Dedifferentiated amniotic fluid mesenchymal stem cell (primary cell): Measurements from ENCODE around the gene SLC1A2.

Experiments used
- DNase-seq: peaks from one replicate; pipeline ENCODE4 v3.0.0-alpha.2; 2016; ENCODE audit errors: extremely low spot score

Gene SLC1A2

GRCh38 chr11:35324981-35325380 is 94.4 kb downstream of the SLC1A2 start:
- no peak for DNase-seq

DNA sequence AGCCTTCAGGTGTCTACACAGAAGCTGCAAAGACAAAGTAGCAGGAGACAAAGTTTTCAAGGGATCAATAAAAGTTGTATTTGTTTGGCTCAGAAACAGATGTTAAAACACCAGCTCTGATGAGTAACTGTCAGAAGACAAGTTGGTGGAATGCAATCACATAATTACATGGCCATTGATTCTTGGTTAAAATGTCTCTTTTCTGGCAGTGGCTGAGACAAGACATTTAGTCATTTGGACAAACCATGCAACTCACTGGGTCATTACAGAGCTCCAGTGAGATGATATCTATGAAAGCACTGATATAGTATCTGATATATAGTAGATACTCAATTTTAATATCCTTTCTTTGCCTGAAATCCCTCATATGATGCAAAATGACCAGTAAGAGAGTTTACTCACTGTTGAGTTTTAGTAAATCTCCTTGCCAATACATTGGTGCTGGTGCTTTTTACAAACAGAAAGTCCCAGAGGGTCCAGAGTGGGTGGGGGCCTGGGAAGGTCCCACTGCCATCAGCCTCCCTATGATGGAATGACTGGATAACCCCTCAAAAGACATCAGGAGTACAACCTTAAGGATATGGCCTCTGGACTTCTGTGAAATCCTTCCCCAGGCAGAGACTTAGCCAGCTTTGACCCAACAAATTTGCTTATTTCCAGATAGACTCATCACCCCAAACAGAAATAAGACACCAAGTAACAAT is 95.0 kb downstream of the SLC1A2 start:
- DNase-seq: no peak

DNA sequence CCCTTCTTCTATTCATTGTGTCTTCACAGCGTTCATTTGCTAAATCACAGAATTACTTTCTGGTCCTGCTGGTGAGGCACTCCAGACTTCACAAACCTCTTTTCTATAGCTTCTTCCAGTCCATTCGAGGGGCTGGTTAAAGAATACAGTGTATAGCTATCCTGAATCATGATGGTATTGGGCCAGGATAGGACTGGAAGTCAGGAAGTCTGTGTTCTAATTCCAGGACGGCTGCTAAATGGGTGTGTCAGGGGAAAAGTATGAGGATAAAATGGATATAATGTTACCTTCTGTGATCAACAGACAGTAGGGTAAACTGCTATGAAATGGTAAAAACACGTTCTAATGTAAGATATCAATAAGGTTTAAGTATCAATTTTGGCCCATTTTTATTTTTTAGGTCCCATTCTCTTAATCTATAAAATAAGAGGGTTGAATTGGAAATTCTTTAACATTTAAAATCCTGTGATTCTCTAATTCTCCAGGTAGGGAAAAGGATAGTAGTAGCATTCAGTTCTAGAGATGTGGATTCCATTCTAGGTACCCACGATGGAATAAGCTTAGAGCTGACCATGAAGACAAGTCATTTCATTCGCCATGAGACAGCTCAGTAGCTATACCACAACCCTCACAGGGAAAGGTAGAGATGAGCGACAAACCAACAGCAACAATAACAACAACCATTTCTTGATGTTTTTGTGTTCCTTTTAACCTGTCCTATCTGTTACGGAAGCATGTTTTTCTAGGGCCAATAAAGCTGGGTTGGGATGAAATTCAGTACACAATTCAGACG is 96.1 kb downstream of the SLC1A2 start:
- DNase-seq: no peak

DNA sequence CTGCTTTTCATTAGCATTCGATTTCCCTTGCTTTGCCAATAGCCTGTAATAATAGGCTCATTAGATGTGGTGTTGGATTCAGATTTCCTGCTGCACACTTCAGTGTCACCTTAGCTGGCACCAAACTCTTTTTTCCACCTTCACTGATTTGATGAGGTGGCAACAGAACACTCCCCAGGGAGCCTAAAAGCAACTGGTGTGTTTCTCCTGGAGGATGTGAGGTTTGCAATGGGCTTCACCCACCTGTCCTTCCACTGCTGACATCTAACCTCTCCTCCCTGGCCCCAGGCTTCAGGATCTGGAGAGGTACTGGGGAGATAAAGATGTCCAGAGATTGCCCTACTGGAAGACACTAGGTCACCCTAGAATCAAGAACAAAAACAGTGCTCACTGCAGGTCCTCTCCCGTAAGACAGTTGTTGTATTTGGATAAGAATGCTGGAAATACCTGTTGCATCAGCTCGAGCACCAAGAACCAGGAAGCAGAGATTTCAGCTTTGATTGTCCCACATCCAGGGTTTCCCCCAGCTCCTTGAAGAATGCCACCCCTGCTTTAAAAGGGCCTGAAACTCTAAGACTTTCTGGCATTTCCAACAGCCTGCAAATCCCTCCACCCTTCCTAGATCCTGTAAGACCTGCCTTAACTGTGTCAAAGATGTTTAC is 96.9 kb downstream of the SLC1A2 start:
- no peak for DNase-seq

DNA sequence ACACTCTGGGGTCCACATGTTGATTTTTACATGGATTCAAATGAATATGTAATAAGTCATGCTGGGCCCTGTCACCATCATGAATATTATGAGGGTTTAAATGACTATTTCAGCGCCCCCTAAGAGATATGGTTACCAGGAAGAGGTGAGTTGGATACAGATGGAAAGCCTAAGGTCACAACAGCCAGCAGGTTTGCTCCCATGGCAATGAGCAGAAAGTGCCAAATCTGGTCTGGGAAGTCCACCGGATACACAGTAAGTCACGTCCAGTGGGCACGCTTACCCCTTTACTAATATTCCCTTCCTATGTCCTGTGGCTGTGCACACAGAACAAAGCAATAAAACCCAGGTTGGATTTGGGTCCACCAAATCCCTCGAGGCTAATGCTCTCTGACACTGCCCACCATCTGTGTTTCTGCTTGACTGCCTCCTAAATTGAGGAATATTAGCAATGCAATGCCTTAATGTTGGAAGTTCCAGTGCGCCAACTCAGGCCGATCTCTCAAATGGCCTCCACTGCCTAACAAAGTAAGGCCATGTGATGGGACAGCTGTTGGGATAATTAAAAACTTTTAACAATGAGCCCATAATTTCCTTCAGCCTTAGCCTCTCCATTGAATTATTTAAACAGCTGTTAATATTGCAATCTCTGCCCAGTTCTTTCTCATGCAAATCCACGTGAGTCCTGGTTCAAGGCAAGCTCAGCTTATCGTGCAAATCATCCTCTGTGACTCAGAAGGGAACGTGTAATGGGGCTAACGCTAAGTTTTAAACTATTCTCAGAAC is 97.6 kb downstream of the SLC1A2 start:
- peak; percentile 79 for DNase-seq

- no peak for DNase-seq
Measured at GRCh38 chr11:35321111-35321510, 98.2 kb downstream of the SLC1A2 start.

DNA sequence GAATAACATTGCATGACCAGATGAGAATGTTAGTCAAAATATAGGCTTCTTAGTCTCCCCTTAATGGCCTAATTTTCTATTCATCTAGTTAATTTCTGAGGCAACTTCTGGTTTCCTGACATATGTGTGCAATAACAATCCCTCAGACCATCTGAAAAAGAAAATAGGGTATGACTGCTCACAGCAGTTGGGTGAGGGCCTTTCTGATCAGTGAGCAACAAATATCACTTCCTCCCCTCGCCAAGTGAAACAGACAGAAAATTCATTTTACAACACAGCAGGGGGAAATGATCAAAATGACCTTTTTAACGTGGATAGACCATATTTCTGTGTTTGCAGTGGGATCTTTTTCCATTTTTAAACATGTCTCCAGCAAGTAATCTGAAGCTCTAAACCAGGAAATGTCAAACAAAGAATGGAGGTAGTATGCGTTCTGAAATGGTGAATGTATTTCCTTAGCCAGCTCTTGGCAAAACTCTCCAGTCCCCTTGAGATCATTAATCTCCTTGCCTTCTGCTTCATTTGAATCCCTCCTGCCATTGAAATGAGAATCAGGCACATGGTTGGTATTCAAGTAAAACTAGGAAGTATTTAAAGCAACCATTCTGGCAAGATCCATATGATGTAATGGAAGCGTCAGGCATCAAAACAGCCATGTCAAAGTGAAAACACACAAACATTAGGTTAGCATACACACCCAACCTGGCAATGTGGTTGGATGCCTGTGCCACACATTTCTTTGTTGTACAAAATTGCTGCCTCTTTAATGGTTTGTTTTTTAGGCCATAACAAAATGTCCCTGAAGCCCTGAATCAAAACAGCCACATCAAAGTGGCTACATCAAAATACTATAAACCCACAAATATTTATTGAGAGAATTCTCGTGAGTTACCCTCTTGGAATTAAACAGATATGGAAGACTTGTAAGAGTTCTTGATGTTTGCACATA is 100.1 kb downstream of the SLC1A2 start:
- DNase-seq: no peak

GRCh38 chr11:35318309-35318708 is 101.0 kb downstream of the SLC1A2 start:
- no peak for DNase-seq

- no peak for DNase-seq
Measured at GRCh38 chr11:35317253-35317652, 102.1 kb downstream of the SLC1A2 start.

- no peak for DNase-seq
Measured at GRCh38 chr11:35316161-35316560, 103.2 kb downstream of the SLC1A2 start.

GRCh38 chr11:35313760-35314153 is 105.6 kb downstream of the SLC1A2 start:
- DNase-seq: no peak

DNA sequence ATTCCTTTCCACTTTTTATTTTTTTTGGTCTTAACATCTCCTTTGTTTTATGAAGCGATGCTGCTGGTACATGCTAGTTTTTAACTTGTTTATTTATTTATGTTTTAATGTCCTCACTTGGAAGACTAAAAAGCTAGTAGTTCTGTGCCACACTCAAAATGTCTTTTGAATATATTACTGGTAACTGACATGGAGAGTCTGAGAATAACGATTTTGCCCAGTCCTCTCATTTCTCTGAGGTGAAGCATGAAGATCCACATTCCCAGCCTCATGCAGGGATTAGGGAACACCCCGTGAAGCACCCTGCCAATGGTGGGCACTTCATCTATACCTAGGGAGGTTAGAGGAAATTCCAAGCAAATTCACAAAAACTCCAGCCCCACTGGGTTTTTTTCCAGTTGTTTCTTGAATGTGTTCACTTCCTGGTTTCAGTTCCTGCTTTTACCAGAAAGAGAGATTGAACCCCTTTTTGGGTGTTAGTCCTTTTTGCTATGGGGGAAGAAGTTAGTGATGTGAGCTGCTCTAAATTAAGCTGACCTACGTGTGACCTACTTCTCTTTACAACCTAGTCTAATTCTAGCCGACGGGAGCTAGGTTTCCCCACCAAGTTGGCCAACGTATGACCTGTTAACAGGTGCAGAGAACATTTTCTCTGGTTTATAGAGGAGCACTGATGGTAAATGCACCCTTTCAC is 106.1 kb downstream of the SLC1A2 start:
- no peak for DNase-seq

- no peak for DNase-seq
Measured at GRCh38 chr11:35311331-35311730, 108.0 kb downstream of the SLC1A2 start.

- no peak for DNase-seq
Measured at GRCh38 chr11:35308157-35308556, 111.2 kb downstream of the SLC1A2 start.

- DNase-seq: no peak
Measured at GRCh38 chr11:35307221-35307621, 112.1 kb downstream of the SLC1A2 start.

GRCh38 chr11:35305670-35306382 is 113.5 kb downstream of the SLC1A2 start:
- DNase-seq: peak; percentile 34

DNA sequence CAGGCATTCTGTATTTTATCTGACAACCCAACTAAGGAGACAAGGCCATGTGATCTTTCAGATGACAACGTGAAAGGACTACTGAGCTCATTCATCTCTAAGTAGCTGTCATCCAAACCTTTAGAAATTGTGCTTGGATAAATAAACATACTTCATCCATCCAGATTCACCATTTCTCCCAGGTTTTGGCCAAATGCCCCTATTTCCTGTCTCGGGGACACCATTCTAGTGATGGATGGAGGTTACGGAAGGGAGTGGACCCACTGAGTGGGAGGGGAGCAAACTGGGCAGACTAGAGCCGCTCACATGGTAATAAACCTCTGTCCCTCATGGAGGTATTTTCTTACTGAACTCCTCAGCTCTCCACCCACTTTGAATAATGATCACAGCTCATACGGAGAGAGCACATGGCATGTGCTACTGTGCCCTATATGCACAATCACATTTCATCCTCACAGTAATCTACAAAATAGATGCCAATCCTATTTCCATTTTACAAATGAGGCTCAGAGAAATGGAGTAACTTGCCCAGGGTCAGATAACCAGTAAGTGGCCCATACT is 114.4 kb downstream of the SLC1A2 start:
- DNase-seq: no peak

GRCh38 chr11:35304386-35304775 is 115.0 kb downstream of the SLC1A2 start:
- DNase-seq: no peak
